GM12891 (cell line): ENCODE results near the gene WAS.

ENCODE experiments used
- DNase-seq: peaks from one replicate; pipeline ENCODE4 v3.0.0; 2011; ENCODE audit warnings: low spot score; ENCODE audit not compliant: insufficient read length
- FAIRE-seq: peaks from 2 replicates; lab custom pipeline; 2011; peaks lifted over from hg19 to GRCh38; lab: Jason Lieb, UNC
- PAX5 ChIP-seq: IDR thresholded peaks from 2 replicates; pipeline ENCODE4 v1.6.1; 2011; ENCODE audit warnings: low read length, moderate library complexity, mild to moderate bottlenecking; ENCODE audit not compliant: insufficient read depth, severe bottlenecking
- POLR2A ChIP-seq: IDR thresholded peaks from 2 replicates; pipeline ENCODE4 v1.6.1; 2011; ENCODE audit warnings: low read depth, low read length, control low read depth
- POLR2AphosphoS5 ChIP-seq: IDR thresholded peaks from 2 replicates; pipeline ENCODE4 v1.6.1; 2011; ENCODE audit warnings: low read depth, low read length, control low read depth
- POU2F2 ChIP-seq: IDR thresholded peaks from 2 replicates; pipeline ENCODE4 v1.6.1; 2011; ENCODE audit warnings: low read depth, mild to moderate bottlenecking, control low read depth, low read length, moderate library complexity
- SPI1 ChIP-seq: IDR thresholded peaks from 2 replicates; pipeline ENCODE4 v1.6.1; 2011; ENCODE audit warnings: low read depth, low read length, control low read depth
- TAF1 ChIP-seq: IDR thresholded peaks from 2 replicates; pipeline ENCODE4 v1.6.1; 2011; ENCODE audit warnings: low read depth, low read length, control low read depth

WAS gene

DNA sequence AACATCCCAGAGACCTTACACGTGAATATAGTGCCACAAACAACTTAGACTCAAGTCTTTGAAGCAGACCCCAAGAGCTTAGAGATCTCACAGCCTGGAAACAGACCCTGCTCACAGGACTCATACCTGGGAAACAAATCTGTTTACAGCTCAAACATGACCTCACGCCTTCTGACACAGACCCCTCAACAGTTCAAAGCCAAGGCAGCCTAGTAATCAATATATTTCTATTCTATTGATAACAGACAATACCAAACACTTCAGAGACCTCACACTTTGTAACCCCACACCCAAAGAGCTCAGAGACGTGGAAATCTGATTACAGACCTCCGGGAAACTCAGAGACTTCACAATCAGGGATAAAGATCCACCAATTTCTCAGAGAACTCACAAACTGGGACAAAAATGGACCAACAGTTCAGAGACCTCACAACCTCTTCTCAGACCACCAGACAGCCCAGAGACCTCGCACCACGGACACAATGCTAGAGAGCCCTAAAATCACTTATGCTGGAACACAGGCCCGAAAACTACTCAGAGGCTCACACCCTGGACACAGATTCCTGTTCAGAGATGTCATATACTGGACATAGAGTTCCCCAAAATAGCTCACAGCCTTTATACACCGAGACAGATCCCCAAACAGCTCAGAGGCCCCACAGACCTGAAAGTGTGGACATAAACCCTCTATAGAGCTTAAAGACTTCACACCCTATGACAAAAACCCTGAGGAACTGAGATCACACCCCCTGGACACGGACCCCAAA lies 27.7 kb downstream of the WAS start:
- no peak for FAIRE-seq
- DNase-seq: no peak
- TF ChIP-seq POLR2AphosphoS5: no peak
- no peak for TF ChIP-seq PAX5
- no peak for TF ChIP-seq TAF1

DNA sequence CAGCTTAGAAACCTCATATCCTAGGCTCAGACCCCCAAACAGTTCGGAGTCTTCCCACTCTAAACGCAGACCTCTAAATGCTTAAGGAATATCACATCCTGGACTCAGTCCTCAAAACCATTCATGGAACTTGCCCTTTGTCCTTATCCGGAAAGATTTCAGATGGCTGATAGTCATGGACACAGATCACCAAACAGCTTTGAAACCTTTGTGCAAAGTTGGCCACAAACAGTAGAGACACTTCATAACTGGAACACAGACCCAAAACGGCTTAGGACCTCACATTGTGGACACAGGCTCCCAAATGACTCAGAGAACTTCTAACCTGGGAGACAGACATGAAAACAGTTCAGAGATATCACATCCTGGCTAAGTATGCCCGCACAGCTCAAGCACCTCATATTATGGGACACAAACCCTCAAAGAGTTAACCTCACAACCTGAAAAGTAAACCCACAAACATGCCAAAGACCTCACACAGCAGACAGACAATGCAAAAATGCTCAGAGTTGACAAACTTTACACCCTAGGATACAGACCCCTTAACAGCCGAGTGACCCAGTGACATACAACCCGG lies 28.4 kb downstream of the WAS start:
- DNase-seq (no peak), FAIRE-seq (no peak)
- TF ChIP-seq TAF1: no peak
- TF ChIP-seq SPI1: no peak
- no peak for TF ChIP-seq PAX5
- TF ChIP-seq POLR2A: no peak
- no peak for TF ChIP-seq POU2F2
- TF ChIP-seq POLR2AphosphoS5: no peak

GRCh38 chrX:48713847-48714246 lies 30.2 kb downstream of the WAS start:
- DNase-seq (no peak), FAIRE-seq (no peak)
- TF ChIP-seq POLR2AphosphoS5 (no peak), SPI1 (no peak), TAF1 (no peak)

GRCh38 chrX:48714573-48714972 lies 31.0 kb downstream of the WAS start:
- TF ChIP-seq POLR2A (no peak), POLR2AphosphoS5 (no peak), POU2F2 (no peak), SPI1 (no peak), TAF1 (no peak)
- FAIRE-seq (no peak), DNase-seq (no peak)

DNA sequence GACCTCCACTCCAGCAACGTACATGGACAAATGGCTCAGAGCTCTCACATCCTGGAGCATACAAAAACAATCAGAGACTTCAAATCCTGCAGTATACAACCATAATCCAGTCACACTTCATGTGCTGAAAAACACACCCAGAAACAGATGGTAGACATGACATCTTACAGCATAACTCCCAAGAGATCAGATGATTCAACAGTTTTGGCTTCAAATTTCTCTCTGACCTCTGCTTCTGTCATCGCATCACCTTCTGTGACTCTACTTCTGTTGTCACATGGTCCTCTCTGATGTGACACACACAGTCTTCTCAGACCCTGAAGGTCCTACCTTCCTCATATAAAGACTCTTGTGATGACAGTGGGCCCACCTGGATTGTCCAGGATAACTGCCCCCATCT lies 31.5 kb downstream of the WAS start:
- no peak for TF ChIP-seq TAF1
- no peak for FAIRE-seq
- DNase-seq: no peak

DNA sequence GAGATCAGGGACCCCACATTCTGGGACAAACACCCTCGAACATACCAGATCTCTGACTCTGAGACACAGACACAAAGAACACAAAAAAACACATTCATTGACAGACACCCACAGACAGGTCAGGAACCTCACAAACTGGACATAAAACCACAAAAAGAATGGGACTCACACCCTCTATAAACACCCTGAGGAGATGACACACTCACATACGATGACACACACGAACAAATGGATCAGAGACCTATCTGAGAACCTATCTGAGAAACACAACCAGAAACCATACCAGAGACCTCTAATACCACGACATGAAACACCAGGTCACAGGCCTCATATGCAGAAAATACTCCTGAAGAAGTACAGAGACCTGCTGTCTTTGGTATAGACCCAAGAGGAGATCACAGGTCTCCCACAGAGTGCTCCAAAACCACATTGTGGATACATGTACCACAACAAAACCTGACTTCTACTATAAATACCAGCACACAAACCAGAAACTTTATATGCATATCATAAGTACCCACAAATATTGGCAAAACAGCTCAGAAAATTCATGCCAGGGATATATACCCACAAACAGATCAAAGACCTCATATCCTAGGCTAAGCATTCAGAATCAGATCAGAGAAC lies 32.4 kb downstream of the WAS start:
- DNase-seq: no peak
- no peak for TF ChIP-seq POU2F2
- TF ChIP-seq PAX5: no peak
- no peak for TF ChIP-seq TAF1
- TF ChIP-seq POLR2A: no peak
- no peak for TF ChIP-seq POLR2AphosphoS5
- TF ChIP-seq SPI1: no peak
- FAIRE-seq: no peak

- DNase-seq: no peak
- no peak for FAIRE-seq
- TF ChIP-seq PAX5 (no peak), POLR2A (no peak), POLR2AphosphoS5 (no peak), POU2F2 (no peak), SPI1 (no peak), TAF1 (no peak)
Measured at GRCh38 chrX:48719958-48720357, 36.4 kb downstream of the WAS start.

GRCh38 chrX:48720577-48721250 lies 37.1 kb downstream of the WAS start:
- TF ChIP-seq POLR2A (no peak), TAF1 (no peak), POU2F2 (no peak), PAX5 (no peak), SPI1 (no peak), POLR2AphosphoS5 (no peak)
- FAIRE-seq: no peak

DNA sequence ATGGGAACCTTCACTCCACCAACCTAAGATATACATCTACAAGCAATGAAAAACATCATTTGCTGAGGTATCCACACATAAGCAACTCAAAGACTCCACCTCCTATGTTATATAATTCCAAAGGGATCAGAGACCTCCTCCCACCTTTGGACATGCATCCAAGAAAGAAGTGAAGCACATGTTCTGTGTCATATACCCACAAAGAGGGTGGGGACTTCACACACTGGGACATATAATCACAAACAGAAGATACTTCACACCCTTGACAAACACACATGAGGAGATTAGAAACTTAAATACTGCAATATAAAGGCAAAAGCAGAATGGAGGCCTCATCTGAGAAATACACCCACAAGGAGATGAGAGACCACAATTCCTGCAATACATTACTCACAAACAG lies 38.3 kb downstream of the WAS start:
- DNase-seq (no peak), FAIRE-seq (no peak)
- TF ChIP-seq SPI1: no peak
- no peak for TF ChIP-seq PAX5
- no peak for TF ChIP-seq POLR2AphosphoS5

More at GRCh38 chrX:48720577-48721250, 37.1 kb downstream of the WAS start:
- DNase-seq: no peak

- no peak for TF ChIP-seq PAX5
- TF ChIP-seq SPI1: no peak
- TF ChIP-seq POLR2AphosphoS5: no peak
- no peak for TF ChIP-seq POU2F2
- no peak for TF ChIP-seq TAF1
- TF ChIP-seq POLR2A: no peak
Measured at GRCh38 chrX:48726596-48726995, 43.0 kb downstream of the WAS start.

More at GRCh38 chrX:48726596-48726995, 43.0 kb downstream of the WAS start:
- DNase-seq (no peak), FAIRE-seq (no peak)
